HepG2 (cell line): ENCODE data around the gene REPIN1. TPM values are rescaled to one million over a fixed set of nuclear protein-coding genes. Genes with fewer than 3 reads are reported as not detected.

ENCODE experiments used
- CREB1 ChIP-seq, 2 experiments: fragments of 450-650 bp in 1 of 2; IDR thresholded peaks; 2 replicates each; pipeline ENCODE4 v1.6.1; 2016 to 2017; ENCODE audit warnings: control low read depth in 1 of 2, mild to moderate bottlenecking in 1 of 2, missing compliant biosample characterization in 1 of 2, missing genetic modification characterization in 1 of 2
- DRAP1 ChIP-seq: IDR thresholded peaks from 2 replicates; pipeline ENCODE4 v1.6.1; 2016; ENCODE audit warnings: missing genetic modification reagents, missing compliant biosample characterization
- GATAD1 ChIP-seq: IDR thresholded peaks from 2 replicates; pipeline ENCODE4 v1.6.1; 2016; ENCODE audit warnings: missing genetic modification reagents, missing compliant biosample characterization
- HMG20A ChIP-seq: IDR thresholded peaks from 2 replicates; pipeline ENCODE4 v1.6.1; 2016; ENCODE audit warnings: borderline replicate concordance
- HNF4G ChIP-seq, 2 experiments: sonication (generic) in 1 of 2; formaldehyde crosslinking in 1 of 2; IDR thresholded peaks; 2 replicates each; pipeline versions ENCODE4 v1.4.0 to v1.6.1; 2011 to 2020; ENCODE audit warnings: borderline replicate concordance in 2 of 2, low read depth in 2 of 2, mild to moderate bottlenecking in 2 of 2, low read length in 1 of 2, missing genetic modification reagents in 1 of 2, moderate library complexity in 1 of 2
- HNRNPUL1 ChIP-seq: fragments of 200-400 bp; formaldehyde crosslinking; IDR thresholded peaks from 2 replicates; pipeline ENCODE4 v1.6.1; 2017; ENCODE audit warnings: low read depth, mild to moderate bottlenecking, low read length, moderate library complexity
- KDM4B ChIP-seq: sonication (generic); formaldehyde crosslinking; IDR thresholded peaks from 2 replicates; pipeline ENCODE4 v1.4.0; 2020; ENCODE audit warnings: missing genetic modification reagents
- MED8 ChIP-seq: sonication (generic); formaldehyde crosslinking; IDR thresholded peaks from 2 replicates; pipeline ENCODE4 v1.8.1; 2023; ENCODE audit warnings: mild to moderate bottlenecking, missing genetic modification reagents; ENCODE audit not compliant: insufficient replicate concordance
- NCOR1 ChIP-seq: fragments of 200-600 bp; sonication (generic); IDR thresholded peaks from 2 replicates; pipeline ENCODE4 v1.7.0; 2017; ENCODE audit warnings: antibody characterized with exemption, low read length, borderline replicate concordance
- NFKB2 ChIP-seq: sonication (generic); formaldehyde crosslinking; IDR thresholded peaks from 2 replicates; pipeline ENCODE4 v1.4.0; 2020; ENCODE audit warnings: missing genetic modification reagents, borderline replicate concordance
- PLRG1 ChIP-seq: fragments of 450-650 bp; conservative IDR thresholded peaks from 2 replicates; pipeline ENCODE4 v1.6.1; 2016
- TCF7 ChIP-seq: sonication (generic); IDR thresholded peaks from 2 replicates; pipeline ENCODE4 v1.6.1; 2016; ENCODE audit warnings: antibody characterized with exemption, low read depth
- ZC3H13 ChIP-seq: sonication (generic); formaldehyde crosslinking; IDR thresholded peaks from 2 replicates; pipeline ENCODE4 v1.8.1; 2023; ENCODE audit warnings: mild to moderate bottlenecking, missing genetic modification reagents, moderate library complexity
- ZC3H4 ChIP-seq: sonication (generic); formaldehyde crosslinking; IDR thresholded peaks from 2 replicates; pipeline ENCODE4 v1.4.0; 2020; ENCODE audit warnings: missing genetic modification reagents, borderline replicate concordance
- ZNF143 ChIP-seq: sonication (generic); formaldehyde crosslinking; IDR thresholded peaks from 2 replicates; pipeline ENCODE4 v1.4.0; 2020; ENCODE audit warnings: missing genetic modification reagents
- ZNF34 ChIP-seq: sonication (generic); formaldehyde crosslinking; IDR thresholded peaks from 2 replicates; pipeline ENCODE4 v1.4.0; 2020; ENCODE audit warnings: mild to moderate bottlenecking, missing genetic modification reagents, borderline replicate concordance
- ZSCAN9 ChIP-seq: IDR thresholded peaks from 2 replicates; pipeline ENCODE4 v1.6.1; 2016; ENCODE audit warnings: borderline replicate concordance
- polyA plus RNA-seq, 8 experiments: library from polyadenylated mRNA; depleted of rRNA in 3 of 8; stranded (reverse) in 7 of 8; unstranded in 1 of 8; fragments of >200 nt; fragmentation: Illumina TruSeq in 4 of 8; extraction: Trizol in 4 of 8; gene quantifications; 2 replicates each; pipeline versions ENCODE4 v1.2.1 to v1.2.3, GENCODE V29; 2011 to 2016; ENCODE audit warnings: low read depth in 4 of 8, missing spikeins in 1 of 8, mixed read lengths in 1 of 8; ENCODE audit not compliant: insufficient read depth in 1 of 8
- total RNA-seq, 5 experiments: library from RNA; depleted of rRNA; stranded (reverse); fragments of >200 nt; fragmentation: Illumina TruSeq; extraction: Trizol; gene quantifications; 2 replicates each; pipeline ENCODE4 v1.2.3, GENCODE V29; 2016; ENCODE audit warnings: low read depth in 1 of 5
- TF ChIP-seq, protein P1 (sequence below): sonication (generic); formaldehyde crosslinking; IDR thresholded peaks from 2 replicates; pipeline ENCODE4 v1.4.0; 2020; ENCODE audit warnings: missing genetic modification reagents
- TF ChIP-seq, protein P2 (sequence below): sonication (generic); formaldehyde crosslinking; IDR thresholded peaks from 2 replicates; pipeline ENCODE4 v1.4.0; 2020; ENCODE audit warnings: low read depth, missing genetic modification reagents

REPIN1 gene
- total and polyA plus RNA-seq, 2 of the 13 experiments (the other 11 are each of a cell fraction or from before 2014, with no cell fraction given), result 69.9 to 108 TPM

GRCh38 chr7:150378853-150379440, 10.3 kb downstream of the REPIN1 start, which contains the start of gene ZNF775 (continued):
- TF ChIP-seq, protein P1, sequence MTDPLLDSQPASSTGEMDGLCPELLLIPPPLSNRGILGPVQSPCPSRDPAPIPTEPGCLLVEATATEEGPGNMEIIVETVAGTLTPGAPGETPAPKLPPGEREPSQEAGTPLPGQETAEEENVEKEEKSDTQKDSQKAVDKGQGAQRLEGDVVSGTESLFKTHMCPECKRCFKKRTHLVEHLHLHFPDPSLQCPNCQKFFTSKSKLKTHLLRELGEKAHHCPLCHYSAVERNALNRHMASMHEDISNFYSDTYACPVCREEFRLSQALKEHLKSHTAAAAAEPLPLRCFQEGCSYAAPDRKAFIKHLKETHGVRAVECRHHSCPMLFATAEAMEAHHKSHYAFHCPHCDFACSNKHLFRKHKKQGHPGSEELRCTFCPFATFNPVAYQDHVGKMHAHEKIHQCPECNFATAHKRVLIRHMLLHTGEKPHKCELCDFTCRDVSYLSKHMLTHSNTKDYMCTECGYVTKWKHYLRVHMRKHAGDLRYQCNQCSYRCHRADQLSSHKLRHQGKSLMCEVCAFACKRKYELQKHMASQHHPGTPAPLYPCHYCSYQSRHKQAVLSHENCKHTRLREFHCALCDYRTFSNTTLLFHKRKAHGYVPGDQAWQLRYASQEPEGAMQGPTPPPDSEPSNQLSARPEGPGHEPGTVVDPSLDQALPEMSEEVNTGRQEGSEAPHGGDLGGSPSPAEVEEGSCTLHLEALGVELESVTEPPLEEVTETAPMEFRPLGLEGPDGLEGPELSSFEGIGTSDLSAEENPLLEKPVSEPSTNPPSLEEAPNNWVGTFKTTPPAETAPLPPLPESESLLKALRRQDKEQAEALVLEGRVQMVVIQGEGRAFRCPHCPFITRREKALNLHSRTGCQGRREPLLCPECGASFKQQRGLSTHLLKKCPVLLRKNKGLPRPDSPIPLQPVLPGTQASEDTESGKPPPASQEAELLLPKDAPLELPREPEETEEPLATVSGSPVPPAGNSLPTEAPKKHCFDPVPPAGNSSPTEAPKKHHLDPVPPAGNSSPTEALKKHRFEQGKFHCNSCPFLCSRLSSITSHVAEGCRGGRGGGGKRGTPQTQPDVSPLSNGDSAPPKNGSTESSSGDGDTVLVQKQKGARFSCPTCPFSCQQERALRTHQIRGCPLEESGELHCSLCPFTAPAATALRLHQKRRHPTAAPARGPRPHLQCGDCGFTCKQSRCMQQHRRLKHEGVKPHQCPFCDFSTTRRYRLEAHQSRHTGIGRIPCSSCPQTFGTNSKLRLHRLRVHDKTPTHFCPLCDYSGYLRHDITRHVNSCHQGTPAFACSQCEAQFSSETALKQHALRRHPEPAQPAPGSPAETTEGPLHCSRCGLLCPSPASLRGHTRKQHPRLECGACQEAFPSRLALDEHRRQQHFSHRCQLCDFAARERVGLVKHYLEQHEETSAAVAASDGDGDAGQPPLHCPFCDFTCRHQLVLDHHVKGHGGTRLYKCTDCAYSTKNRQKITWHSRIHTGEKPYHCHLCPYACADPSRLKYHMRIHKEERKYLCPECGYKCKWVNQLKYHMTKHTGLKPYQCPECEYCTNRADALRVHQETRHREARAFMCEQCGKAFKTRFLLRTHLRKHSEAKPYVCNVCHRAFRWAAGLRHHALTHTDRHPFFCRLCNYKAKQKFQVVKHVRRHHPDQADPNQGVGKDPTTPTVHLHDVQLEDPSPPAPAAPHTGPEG (CRISPR knock-in tag), result 0 out of 2 replicates have a peak, but pooled peaks have one; percentile 15
- peak; percentile 8; the same call in 1 of the 2 replicates for TF ChIP-seq ZC3H13 (CRISPR knock-in tag)
- TF ChIP-seq, protein P2, sequence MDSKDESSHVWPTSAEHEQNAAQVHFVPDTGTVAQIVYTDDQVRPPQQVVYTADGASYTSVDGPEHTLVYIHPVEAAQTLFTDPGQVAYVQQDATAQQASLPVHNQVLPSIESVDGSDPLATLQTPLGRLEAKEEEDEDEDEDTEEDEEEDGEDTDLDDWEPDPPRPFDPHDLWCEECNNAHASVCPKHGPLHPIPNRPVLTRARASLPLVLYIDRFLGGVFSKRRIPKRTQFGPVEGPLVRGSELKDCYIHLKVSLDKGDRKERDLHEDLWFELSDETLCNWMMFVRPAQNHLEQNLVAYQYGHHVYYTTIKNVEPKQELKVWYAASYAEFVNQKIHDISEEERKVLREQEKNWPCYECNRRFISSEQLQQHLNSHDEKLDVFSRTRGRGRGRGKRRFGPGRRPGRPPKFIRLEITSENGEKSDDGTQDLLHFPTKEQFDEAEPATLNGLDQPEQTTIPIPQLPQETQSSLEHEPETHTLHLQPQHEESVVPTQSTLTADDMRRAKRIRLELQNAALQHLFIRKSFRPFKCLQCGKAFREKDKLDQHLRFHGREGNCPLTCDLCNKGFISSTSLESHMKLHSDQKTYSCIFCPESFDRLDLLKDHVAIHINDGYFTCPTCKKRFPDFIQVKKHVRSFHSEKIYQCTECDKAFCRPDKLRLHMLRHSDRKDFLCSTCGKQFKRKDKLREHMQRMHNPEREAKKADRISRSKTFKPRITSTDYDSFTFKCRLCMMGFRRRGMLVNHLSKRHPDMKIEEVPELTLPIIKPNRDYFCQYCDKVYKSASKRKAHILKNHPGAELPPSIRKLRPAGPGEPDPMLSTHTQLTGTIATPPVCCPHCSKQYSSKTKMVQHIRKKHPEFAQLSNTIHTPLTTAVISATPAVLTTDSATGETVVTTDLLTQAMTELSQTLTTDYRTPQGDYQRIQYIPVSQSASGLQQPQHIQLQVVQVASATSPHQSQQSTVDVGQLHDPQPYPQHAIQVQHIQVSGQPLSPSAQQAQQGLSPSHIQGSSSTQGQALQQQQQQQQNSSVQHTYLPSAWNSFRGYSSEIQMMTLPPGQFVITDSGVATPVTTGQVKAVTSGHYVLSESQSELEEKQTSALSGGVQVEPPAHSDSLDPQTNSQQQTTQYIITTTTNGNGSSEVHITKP, result 0 out of 2 replicates have a peak, but pooled peaks have one; percentile 21
- peak; percentile 70 for TF ChIP-seq DRAP1 (CRISPR knock-in tag)
- TF ChIP-seq ZC3H4, result 0 out of 2 replicates have a peak, but pooled peaks have one; percentile 24
- peak; percentile 36; the same call in 1 of the 2 replicates for TF ChIP-seq HNF4G (IDR thresholded peaks at IDR 0.05; ENCODE audit: borderline replicate concordance, low read depth, low read length)
- no peak for TF ChIP-seq HNF4G (CRISPR knock-in tag; IDR thresholded peaks at IDR 0.05; ENCODE audit: borderline replicate concordance, low read depth)
- peak; percentile 52 for TF ChIP-seq MED8 (CRISPR knock-in tag)
- TF ChIP-seq NFKB2 (CRISPR knock-in tag), result peak; percentile 31; the same call in 1 of the 2 replicates
- TF ChIP-seq GATAD1, result peak; percentile 8; the same call in 1 of the 2 replicates
- TF ChIP-seq PLRG1, result no peak
- TF ChIP-seq ZSCAN9 (CRISPR knock-in tag), result 0 out of 2 replicates have a peak, but pooled peaks have one; percentile 60
- TF ChIP-seq HNRNPUL1, result 0 out of 2 replicates have a peak, but pooled peaks have one; percentile 43
- TF ChIP-seq NCOR1, result peak; percentile 56; the same call in 1 of the 2 replicates
- peak; percentile 92 for TF ChIP-seq KDM4B (CRISPR knock-in tag)
- peak; percentile 14; the same call in 1 of the 2 replicates for TF ChIP-seq HMG20A (CRISPR knock-in tag)
- peak; percentile 78 for TF ChIP-seq TCF7
- TF ChIP-seq ZNF143, result no peak
- TF ChIP-seq ZNF34, result no peak
- TF ChIP-seq CREB1 (IDR thresholded peaks at IDR 0.05), result 0 out of 2 replicates have a peak, but pooled peaks have one; percentile 10
- no peak for TF ChIP-seq CREB1 (CRISPR knock-in tag; IDR thresholded peaks at IDR 0.05)
